PC-9 (cell line): ENCODE data around the gene SGCE. TPM values are rescaled to one million over a fixed set of nuclear protein-coding genes. Genes with fewer than 3 reads are reported as not detected.
A peak's percentile ranks its signal among the peaks of the same experiment; 100 is the strongest.

ENCODE experiments used
- BruUV-seq: library from RNA; stranded (reverse); fragments of 400-500 nt; replicated peaks from 2 replicates; lab custom pipeline; 2021; lab: Mats Ljungman, UMichigan
- CTCF ChIA-PET: fragments of 300-600 bp; sonication (Branson Sonifier 250); formaldehyde crosslinking; loops from one replicate; lab custom pipeline; 2022; ENCODE audit warnings: antibody characterized with exemption; lab: Charles Lee
- POLR2A ChIA-PET: fragments of 300-600 bp; sonication (Branson Sonifier 250); formaldehyde crosslinking; loops from one replicate; lab custom pipeline; 2022; ENCODE audit warnings: antibody characterized with exemption; ENCODE audit not compliant: unreplicated experiment; lab: Charles Lee
- DNase-seq, 2 experiments: peaks; one replicate each; pipeline versions ENCODE4 v3.0.0 to v3.0.0-alpha.2; 2015 to 2022; ENCODE audit warnings: mixed read lengths in 1 of 2
- H2AFZ ChIP-seq: fragments of 200-600 bp; sonication (generic); 2 replicates; pipeline ENCODE4 v1.8.1; 2017; ENCODE audit warnings: antibody characterized with exemption
- H3F3A ChIP-seq: fragments of 200-600 bp; sonication (generic); 2 replicates; pipeline ENCODE4 v1.8.1; 2017; ENCODE audit warnings: antibody characterized with exemption, mild to moderate bottlenecking, low read depth; ENCODE audit not compliant: insufficient read depth
- H3K27ac ChIP-seq: fragments of 200-600 bp; sonication (generic); 2 replicates; pipeline ENCODE4 v1.6.1; 2016; ENCODE audit warnings: mixed run types
- H3K27me3 ChIP-seq: fragments of 200-600 bp; sonication (generic); 2 replicates; pipeline ENCODE4 v1.6.1; 2016; ENCODE audit warnings: low read depth, mixed run types; ENCODE audit not compliant: insufficient read depth
- H3K36me3 ChIP-seq: fragments of 200-600 bp; sonication (generic); 2 replicates; pipeline ENCODE4 v1.6.1; 2016; ENCODE audit warnings: low read depth, mixed run types
- H3K4me1 ChIP-seq: fragments of 200-600 bp; sonication (generic); replicated peaks from 2 replicates; pipeline ENCODE4 v1.6.1; 2016; ENCODE audit warnings: mixed run types; ENCODE audit not compliant: insufficient read depth
- H3K4me2 ChIP-seq: fragments of 200-600 bp; sonication (generic); 2 replicates; pipeline ENCODE4 v1.6.1; 2017; ENCODE audit warnings: mixed run types
- H3K4me3 ChIP-seq: fragments of 200-600 bp; sonication (generic); 2 replicates; pipeline ENCODE4 v1.6.1; 2016; ENCODE audit warnings: mixed run types
- H3K79me2 ChIP-seq: fragments of 200-600 bp; sonication (generic); 2 replicates; pipeline ENCODE4 v1.6.1; 2017; ENCODE audit warnings: low read depth, mixed run types
- H3K9me2 ChIP-seq: fragments of 200-600 bp; sonication (generic); 2 replicates; pipeline ENCODE4 v1.8.1; 2017; ENCODE audit warnings: mild to moderate bottlenecking; ENCODE audit not compliant: insufficient read depth
- H3K9me3 ChIP-seq: fragments of 200-600 bp; sonication (generic); 2 replicates; pipeline ENCODE4 v1.8.1; 2016; ENCODE audit warnings: low read depth; ENCODE audit not compliant: insufficient read depth
- H4K20me1 ChIP-seq: fragments of 200-600 bp; sonication (generic); 2 replicates; pipeline ENCODE4 v1.8.1; 2017; ENCODE audit not compliant: insufficient read depth
- CTCF ChIP-seq: fragments of 200-600 bp; sonication (generic); conservative IDR thresholded peaks from 2 replicates; pipeline ENCODE4 v1.6.1; 2017; ENCODE audit warnings: mixed run types, antibody characterized with exemption, mild to moderate bottlenecking, moderate library complexity
- EZH2 ChIP-seq: fragments of 200-600 bp; sonication (generic); IDR thresholded peaks from 2 replicates; pipeline ENCODE4 v1.8.0; 2017; ENCODE audit warnings: antibody characterized with exemption, low read depth
- intact Hi-C: fragments of 100-400 bp; cut with micrococcal nuclease; formaldehyde crosslinking; loops from one replicate; pipeline ENCODE4 v1.10.0; 2022; ENCODE audit not compliant: unreplicated experiment
- total RNA-seq: library from RNA; stranded (reverse); gene quantifications from 2 replicates; pipeline ENCODE4 v1.2.3, GENCODE V29; 2021

The SGCE gene
- total RNA-seq, 1 experiment from 2014 or later, result 37.7 TPM

DNA sequence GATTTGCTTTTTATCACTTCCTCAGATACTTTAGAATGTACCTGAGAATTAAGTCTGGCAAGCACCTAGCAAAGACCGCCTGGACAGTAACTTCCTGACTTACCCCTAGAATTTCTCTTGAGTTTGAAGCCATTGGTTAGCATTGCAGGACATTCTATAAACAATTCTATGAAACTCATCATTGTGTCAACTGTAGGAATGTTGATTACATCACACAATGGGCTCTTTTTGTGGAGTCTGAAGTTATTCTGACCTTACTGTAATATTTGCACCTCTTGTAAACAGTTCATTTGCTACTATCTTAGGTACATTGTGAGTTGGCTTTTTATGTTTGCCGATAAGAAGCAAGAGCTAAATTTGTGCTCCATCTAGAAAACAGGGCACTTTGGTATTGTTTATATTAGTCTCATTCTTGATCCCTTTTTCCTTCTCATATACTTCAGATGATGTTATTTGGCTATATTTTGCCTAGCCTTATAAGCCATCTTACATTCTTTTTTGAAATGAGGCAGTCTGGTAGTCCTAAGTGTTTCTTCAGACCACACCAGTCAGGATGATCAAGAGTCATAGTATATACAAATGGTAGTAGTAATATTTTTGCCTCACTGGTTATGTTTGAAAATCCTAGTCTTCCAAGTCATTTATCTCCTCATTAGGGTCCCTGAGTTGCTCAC is 94.0 kb downstream of the SGCE start:
- peaks cover 3% of the 10 kb centered on the region; the same call in 1 of the 2 replicates for H3K9me3 ChIP-seq
- no peak overlapping the region for H2AFZ ChIP-seq
- H3K4me3 ChIP-seq, result no peak overlapping the region
- POLR2A ChIA-PET, result interaction anchor here (0.6 kb wide), 1 partner anchor 16 kb away, joined by 4 read pairs; no protein-coding TSS in a partner anchor
- H3K27ac ChIP-seq, result no peak overlapping the region
- no peaks in the 10 kb centered on the region for H3K4me1 ChIP-seq
- peak in 1 of 2 experiments; percentile 4 for DNase-seq
- H3K9me2 ChIP-seq, result no peaks in the 10 kb centered on the region
- no peaks in the 10 kb centered on the region for H4K20me1 ChIP-seq
- CTCF ChIA-PET, result no interaction called here
- TF ChIP-seq CTCF (no peak), EZH2 (no peak)
- no peaks in the 10 kb centered on the region for H3F3A ChIP-seq
- no peaks in the 10 kb centered on the region for H3K79me2 ChIP-seq
- H3K36me3 ChIP-seq, result 0 out of 2 replicates have a peak, but pooled peaks cover 3% of the 10 kb centered on the region
- H3K27me3 ChIP-seq, result no peaks in the 10 kb centered on the region
- intact Hi-C loops, result no loop called here
- BruUV-seq, result no TSS peak
- no peak overlapping the region for H3K4me2 ChIP-seq

DNA sequence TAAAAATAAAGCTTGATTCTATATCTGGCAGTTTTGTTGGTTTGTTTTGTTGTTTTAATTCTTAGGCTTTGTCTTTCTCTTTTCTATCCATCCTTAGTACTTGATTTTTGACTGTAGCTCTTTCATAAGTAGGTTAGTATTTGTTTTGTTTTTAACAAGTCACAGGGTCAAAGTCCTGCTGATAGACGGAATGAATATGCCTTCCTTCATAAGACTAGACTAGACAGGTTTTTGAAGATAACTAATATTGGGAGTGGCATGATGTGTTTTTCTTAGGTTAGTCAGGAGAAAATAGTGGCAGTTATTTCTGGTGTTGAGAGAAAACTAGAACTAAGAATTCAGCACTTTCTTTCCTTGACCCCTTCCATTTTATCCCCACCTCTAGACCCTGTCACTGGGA is 96.0 kb downstream of the SGCE start:
- no peak overlapping the region for H3K27ac ChIP-seq
- H3K79me2 ChIP-seq, result no peaks in the 10 kb centered on the region
- no peaks in the 10 kb centered on the region for H3K4me1 ChIP-seq
- POLR2A ChIA-PET, result no interaction called here
- no TSS peak for BruUV-seq
- H3K9me2 ChIP-seq, result no peaks in the 10 kb centered on the region
- peaks cover 3% of the 10 kb centered on the region; the same call in 1 of the 2 replicates for H3K9me3 ChIP-seq
- intact Hi-C loops, result no loop called here
- H3F3A ChIP-seq, result no peaks in the 10 kb centered on the region
- CTCF ChIA-PET, result no interaction called here
- H3K4me3 ChIP-seq, result no peak overlapping the region
- H4K20me1 ChIP-seq, result no peaks in the 10 kb centered on the region
- H3K27me3 ChIP-seq, result no peaks in the 10 kb centered on the region
- H3K4me2 ChIP-seq, result no peak overlapping the region
- no peak for DNase-seq
- TF ChIP-seq EZH2, result no peak
- TF ChIP-seq CTCF, result no peak
- no peak overlapping the region for H2AFZ ChIP-seq
- 0 out of 2 replicates have a peak, but pooled peaks cover 5% of the 10 kb centered on the region for H3K36me3 ChIP-seq

DNA sequence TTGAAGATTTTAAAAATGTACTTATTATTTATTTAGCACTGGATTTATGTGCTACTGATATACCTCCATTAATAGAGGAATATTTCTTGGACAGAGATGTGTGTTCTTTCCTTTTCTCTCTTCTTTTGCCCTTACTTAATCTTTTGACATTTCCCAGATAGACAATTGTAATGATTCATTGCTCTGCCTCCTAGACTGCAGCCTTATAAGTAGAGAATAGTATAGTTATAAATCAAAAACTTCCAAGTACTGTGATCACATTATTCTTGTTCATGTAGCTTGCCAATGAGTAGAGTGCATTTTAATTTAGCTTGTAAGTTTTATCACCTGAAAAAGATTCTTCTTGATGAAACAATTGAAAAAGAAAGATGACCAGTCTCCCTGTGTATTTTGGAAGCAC is 98.7 kb downstream of the SGCE start:
- H3K27me3 ChIP-seq, result no peaks in the 10 kb centered on the region

More for the DNA sequence above, 98.7 kb downstream of the SGCE start:
- no peak overlapping the region for H2AFZ ChIP-seq
- no peaks in the 10 kb centered on the region for H3K4me1 ChIP-seq
- intact Hi-C loops, result no loop called here
- no peaks in the 10 kb centered on the region for H4K20me1 ChIP-seq
- H3K27ac ChIP-seq, result no peak overlapping the region
- no peaks in the 10 kb centered on the region for H3K9me2 ChIP-seq
- DNase-seq, result no peak
- no peaks in the 10 kb centered on the region; the same call in 1 of the 2 replicates for H3K9me3 ChIP-seq
- ChIA-PET CTCF (interaction anchor here (0.6 kb wide), 1 partner anchor 684 kb away, joined by 3 read pairs; no protein-coding TSS in a partner anchor), POLR2A (no interaction called here)
- H3K4me3 ChIP-seq, result no peak overlapping the region
- H3K4me2 ChIP-seq, result no peak overlapping the region
- 0 out of 2 replicates have a peak, but pooled peaks cover 5% of the 10 kb centered on the region for H3K36me3 ChIP-seq
- H3F3A ChIP-seq, result no peaks in the 10 kb centered on the region
- no peak for TF ChIP-seq EZH2
- no peaks in the 10 kb centered on the region for H3K79me2 ChIP-seq
- no TSS peak for BruUV-seq
